Sigmoid colon (tissue), 3 donors: ENCODE data around the gene GPR158.

Experiments
- POLR2A ChIP-seq, 2 donors: fragments of 450-650 bp; IDR thresholded peaks; one replicate each; pipeline ENCODE4 v1.6.1; 2016; ENCODE audit warnings: antibody characterized with exemption in 2 of 2, mild to moderate bottlenecking in 2 of 2, moderate library complexity in 2 of 2
- TF ChIP-seq, protein P1 (sequence below), 4 experiments: fragments of 450-650 bp in 3 of 4; fragments of 200-600 bp in 1 of 4; IDR thresholded peaks; one replicate each; pipeline ENCODE4 v1.5.1; 2016 to 2019; ENCODE audit warnings: antibody characterized with exemption in 4 of 4, mild to moderate bottlenecking in 3 of 4, moderate library complexity in 2 of 4

DNA sequence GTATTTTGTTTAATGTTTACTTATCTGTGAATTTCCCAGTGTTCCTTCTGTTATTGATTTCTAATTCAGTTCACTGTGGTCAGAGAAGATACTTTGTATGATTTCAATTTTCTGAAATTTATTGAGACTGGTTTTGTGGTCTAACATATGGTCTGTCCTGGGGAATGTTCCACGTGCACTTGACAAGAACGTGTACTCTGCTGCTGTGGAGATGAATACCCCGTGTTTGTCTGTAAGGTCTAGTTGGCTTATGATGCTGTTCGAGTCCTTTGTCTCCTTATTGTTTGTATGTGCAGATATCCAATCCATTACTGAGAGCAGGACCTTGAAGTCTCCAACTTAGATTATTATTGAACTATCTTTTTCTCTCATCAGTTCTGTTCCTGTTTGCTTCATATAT is 387.7 kb downstream of the GPR158 start:
- TF ChIP-seq, protein P1, sequence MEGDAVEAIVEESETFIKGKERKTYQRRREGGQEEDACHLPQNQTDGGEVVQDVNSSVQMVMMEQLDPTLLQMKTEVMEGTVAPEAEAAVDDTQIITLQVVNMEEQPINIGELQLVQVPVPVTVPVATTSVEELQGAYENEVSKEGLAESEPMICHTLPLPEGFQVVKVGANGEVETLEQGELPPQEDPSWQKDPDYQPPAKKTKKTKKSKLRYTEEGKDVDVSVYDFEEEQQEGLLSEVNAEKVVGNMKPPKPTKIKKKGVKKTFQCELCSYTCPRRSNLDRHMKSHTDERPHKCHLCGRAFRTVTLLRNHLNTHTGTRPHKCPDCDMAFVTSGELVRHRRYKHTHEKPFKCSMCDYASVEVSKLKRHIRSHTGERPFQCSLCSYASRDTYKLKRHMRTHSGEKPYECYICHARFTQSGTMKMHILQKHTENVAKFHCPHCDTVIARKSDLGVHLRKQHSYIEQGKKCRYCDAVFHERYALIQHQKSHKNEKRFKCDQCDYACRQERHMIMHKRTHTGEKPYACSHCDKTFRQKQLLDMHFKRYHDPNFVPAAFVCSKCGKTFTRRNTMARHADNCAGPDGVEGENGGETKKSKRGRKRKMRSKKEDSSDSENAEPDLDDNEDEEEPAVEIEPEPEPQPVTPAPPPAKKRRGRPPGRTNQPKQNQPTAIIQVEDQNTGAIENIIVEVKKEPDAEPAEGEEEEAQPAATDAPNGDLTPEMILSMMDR (IDR thresholded peaks at IDR 0.05) = no peak
- no peak for TF ChIP-seq POLR2A (IDR thresholded peaks at IDR 0.05)
